ENCODE data around the gene TSR3.
"Not testable (repeated sequence)": the region's sequence is repeated elsewhere in the genome, so short reads cannot be mapped to it uniquely, and the experiment has no call there.

TSR3 gene

DNA sequence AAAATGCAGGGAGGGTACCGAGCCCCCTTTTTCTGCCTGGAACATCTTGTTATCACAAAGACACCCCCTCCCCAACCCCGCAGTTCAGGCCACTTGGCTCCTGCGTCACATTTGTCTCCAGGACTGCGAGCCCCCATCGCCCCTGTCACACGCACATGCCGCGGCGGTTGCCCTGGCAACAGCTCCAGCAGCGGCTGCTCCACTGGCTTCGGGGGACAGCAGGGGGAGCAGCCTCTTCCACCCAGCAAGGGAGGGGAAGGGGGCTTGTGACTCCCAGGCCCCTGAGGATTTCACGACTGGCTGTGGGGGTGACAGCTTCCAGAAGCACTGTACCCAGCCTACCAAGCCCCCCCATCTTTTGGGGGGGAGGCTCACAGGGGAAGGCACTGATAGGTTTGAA lies 15.7 kb downstream of the TSR3 start:
- DNase-seq = no peak

DNA sequence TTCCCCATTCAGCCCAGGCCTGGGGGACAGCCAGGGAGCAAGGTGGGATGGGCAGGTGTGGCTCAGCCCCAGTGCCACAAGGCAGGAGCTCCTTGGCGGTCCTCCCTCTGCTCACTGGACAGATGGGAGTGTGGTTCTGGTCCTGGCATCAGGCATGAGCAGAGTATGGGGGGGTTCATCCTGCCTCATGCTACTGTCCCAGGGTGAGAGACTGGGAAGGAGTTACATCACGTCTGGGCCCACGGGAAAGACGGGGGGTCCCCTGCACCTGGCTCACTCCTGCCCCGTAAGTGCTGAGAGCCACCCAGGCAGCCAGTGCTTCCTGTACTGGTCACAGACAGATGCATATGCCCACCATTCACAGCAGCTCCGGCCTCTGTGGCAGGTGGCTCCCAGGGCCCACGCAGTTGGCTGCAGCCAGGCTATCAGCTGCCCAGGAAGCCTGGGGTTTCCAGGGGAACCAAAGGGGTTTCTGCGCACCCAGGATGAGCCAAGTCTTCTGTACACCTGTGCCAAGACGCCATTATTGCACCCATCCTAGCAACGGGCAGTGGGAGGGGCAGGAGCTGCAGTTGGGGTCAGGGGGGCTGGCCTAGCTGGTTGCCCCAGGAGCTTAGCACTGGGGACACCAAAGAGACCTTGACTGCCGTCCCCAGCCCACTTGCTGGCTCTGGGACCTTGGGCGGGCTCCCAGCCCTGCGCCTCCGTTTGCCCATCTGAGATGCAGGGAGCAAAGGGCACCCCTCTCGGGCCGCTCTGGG lies 16.3 kb downstream of the TSR3 start:
- no peak for DNase-seq

DNA sequence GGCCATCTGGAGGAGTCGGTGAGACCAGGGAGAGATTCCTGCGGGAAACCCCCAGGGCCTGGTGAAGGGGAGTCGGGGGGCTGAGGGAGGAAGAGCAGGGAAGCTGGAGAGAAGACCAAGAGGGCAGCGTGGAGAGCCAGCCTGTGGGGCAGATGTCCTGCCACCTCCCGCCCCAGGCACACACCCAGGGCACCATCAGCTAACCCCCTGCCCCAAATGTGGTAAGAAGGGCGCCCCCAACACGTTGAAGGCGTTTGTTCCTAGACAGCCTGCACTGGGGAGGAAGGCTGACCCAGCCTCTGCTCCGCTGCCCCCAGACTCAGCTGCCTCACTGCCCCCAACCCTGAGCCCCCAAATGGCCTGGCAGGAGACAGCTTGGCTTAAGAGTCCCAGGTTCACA lies 16.9 kb downstream of the TSR3 start:
- DNase-seq = no peak

DNA sequence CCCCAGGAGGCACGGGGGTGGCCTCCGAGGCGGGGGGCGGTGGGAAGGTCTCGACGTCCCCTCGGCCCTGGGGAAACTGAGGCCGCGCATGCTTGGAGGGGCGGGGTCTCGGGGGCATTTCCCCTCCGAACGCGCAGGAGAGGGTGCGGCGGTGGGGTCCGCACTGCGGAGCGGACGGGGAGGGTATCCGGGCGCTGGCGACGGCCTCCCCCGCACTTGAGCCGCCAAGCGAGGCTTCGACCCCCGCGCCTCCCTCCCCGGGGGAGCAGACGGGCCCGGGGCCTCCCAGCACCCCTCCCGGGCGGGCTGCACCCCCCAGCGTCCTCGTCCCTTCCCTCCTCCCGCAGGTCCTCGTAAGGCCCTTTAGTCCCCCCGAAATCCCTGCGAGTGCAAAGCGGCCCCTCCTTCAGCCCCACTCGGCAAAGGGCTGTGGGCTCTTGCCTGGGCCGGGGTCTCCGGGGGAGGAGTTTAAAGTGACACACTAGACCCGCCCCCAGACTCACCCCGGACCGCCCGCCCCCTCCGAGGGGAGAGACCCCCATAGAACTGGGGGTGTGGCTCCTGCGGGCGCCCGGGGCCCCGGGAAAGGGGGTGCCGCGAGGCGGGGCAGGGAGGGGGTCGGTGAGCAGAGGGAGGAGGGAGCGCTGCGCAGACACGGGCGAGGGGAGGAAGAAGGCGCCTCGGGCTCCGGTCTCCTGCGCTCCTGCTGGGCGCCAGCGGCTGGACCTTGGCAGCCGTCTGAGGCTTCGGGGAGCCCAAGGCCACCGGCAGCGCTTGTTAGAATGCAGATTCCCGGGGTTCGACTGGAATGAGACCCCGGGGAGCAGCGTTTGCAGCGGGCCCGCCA lies 17.6 kb downstream of the TSR3 start:
- DNase-seq = no peak

DNA sequence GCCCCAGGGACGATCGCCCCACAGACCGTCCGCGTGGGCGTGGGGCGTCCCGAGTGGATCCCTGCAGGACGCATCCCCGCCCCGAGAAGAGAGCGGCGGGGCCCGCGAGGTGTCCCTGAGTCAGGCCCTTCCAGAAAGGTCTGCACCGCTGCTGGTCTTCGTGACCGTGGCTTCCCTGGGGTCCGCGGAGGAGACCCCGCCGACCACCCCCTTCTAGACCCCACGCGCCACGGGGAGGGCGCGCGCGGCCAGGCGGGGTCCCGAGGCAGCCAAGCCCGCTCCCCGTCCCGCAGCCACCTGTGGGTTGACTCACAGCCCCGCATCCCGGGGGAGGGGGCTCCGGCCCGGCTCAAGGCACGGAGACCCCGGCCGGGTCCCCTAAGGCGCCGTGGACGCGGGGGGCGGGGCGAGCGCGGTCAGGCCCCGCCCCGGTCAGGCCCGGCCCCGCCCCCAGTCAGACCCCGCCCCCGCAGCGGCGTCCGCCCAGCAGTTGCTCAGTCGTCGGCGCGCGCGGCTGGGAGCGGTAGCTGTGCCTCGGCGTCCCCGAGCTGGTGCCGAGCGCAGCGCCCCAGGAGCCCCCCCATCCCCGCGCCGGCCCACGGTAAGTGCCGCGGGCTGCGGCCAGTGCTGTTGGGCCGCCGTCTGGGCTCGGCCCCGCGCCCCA lies 18.4 kb downstream of the TSR3 start, which contains the start of gene BAIAP3:
TSS of gene BAIAP3 (plus strand) at position 497 of the 664 bp plus-strand sequence. CDS start 4,905 bp downstream, outside the sequence.
- DNase-seq = peak; percentile 52

DNA sequence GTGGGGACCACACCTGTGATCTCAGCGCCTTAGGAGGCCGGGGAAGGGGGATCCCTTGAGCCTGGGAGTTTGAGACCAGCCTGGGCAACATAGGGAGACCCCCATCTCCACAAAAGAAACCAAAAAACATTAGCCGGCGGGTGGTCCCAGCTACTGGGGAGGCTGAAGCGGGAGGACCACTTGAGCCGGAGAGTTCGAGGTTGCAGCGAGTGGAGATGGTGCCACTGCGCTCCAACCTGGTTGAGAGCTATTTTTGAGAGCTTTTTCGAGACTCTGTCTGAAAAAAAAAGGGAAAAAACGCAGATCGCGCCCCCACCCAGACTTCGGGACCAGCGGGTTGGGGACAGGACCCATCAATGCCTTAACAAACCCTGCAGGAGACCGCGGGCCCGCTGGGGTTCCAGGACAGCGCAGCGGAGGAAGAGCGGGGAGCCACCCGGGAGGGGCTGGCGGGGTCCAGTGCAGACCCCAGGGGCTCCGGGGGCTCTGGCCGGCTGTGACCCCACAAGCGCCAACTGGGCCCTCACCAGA lies 19.0 kb downstream of the TSR3 start:
- DNase-seq = no peak

DNA sequence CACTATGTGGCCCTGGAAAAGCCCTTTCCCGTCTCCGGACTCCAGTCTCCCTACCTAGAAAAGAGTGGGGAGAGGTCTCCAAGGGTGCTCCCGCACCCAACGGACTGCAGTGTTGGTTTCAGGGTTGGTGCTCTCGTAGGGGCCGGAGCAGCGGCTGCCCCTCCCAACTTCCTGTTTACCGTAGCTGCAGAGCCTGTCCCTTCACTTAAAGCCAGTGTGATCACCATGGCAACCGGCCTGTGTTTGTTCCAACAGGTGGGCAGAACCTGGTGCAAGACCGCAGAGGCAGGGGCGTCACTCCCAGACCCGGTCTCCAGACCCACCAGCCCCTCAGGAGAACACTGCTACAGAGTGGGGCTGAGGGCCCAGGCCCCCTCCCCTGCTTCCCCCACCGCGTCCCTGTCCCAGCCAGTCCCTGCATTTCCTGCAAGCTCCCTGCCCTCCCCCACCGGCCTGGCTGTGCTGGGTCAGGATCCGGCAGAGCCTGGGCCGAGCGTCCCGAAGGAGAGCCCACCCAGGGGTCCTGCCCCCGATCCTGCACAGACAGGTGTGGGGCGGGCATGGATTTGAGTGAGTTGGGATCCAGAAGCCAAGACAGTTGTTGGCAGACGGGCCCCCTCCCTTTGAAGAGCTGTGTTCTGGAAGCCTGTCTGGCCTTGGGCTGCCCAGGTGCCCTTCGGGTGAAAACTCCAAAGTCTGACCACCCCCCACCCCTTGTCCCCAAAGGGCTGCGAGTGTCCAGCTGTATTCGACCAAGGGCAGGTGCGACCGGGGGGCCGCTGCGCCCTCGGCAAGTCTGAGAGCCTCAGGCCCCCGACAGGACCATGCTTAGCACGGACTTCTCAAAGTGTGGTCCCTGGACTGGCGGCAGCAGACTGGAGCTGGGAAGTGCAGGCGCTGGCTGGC lies 19.7 kb downstream of the TSR3 start:
- DNase-seq = no peak

DNA sequence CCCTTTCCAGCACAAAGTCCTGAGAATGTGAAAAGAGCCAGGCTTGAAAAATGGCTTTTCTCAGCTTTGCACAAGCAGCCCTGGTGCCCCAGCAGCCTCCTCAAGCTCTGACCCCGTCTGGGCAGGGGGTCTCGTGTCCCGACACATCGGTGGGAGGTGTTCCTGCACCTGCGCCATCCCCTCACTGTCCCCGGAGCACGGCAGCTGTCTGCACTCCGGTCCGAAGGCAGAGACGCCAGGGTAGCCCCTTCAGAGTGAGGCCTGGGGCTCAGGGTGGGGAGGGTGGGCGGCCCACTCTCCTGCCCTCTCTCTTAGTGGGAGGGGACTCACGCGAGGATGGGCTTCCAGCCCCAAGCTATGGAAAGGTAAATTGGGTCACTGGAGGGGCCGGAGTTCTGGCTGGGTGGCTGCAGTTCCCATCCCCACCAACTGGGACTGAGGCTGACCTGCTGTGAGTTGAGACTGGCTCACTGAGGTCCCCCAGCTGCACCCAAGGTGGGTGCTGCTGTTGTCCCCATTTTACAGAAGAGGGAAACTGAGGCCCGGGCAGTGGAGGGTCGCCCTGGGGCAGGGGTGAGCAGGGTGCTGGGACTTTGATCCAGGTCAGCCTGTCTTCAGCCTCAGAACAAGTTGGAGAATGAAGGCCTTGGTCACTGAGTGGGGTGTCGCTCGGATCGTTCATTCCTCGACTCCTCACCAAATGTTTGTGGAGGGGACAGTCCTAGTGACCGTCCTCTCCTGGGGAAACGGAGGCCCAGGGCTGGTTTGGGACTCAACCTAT lies 20.6 kb downstream of the TSR3 start:
- no peak for DNase-seq

DNA sequence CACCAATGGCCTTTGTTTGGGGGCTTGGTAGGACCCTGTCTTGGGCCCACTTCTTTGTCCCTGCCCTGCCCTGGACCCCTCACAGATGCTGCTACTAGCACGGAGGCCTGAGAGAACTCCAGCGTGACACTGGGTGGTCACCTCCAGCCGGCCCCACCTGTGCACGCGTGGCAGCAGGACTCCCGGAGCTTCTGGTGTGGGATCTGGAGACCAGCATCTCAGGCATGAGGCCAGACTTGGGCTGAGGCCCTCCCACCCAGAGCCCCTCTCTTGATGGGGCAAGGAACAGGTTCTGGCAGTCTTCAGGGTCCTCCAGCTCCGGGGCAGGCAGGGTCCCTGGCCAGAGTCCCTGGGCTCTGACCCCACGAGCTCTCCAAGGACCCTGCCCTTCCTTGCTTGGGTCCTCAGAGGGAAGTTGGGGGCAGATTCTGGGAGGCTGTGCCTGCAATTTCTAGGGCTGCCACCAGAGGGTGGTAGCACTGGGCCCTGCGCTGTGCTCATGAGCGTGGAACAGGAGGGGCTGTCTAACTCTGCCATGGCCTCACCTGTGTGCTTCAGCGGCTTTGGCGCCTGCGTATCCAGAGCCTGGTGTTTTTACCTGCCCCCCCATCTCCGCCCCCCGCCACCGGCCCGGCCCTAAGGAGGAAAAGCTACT lies 21.3 kb downstream of the TSR3 start:
- DNase-seq = no peak

DNA sequence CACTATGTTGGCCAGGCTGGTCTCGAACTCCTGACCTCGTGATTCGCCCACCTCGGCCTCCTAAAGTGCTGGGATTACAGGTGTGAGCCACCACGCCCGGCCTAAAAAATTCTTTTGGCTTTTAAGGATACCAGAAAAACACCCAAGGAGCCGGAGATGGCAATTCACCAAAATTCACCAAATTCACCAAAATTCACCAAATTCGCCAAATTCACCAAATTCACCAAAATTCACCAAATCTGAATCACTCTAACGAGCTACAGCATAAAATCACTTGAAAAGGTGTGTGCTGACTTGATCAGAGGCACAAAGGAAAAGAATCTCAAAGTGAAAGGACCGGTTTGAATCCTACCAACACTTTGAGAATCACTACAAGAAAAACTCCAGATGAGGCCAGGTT lies 22.7 kb downstream of the TSR3 start:
- not testable (repeated sequence) for DNase-seq

DNA sequence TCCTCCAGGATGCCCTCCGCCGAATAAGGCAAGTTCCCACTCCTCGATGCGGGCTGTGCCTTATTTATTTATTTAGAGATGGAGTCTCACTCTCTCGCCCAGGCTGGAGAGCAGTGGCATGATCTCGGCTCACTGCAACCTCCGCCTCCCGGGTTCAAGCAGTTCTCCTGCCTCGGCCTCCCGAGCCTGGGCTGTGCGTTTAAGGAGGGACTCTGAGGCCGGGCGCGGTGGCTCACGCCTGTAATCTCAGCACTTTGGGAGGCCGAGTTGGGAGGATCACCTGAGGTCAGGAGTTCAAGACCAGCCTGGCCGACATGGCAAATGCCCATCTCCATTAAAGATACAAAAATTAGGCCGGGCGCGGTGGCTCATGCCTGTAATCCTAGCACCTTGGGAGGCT lies 23.5 kb downstream of the TSR3 start:
- DNase-seq = not testable (repeated sequence)

DNA sequence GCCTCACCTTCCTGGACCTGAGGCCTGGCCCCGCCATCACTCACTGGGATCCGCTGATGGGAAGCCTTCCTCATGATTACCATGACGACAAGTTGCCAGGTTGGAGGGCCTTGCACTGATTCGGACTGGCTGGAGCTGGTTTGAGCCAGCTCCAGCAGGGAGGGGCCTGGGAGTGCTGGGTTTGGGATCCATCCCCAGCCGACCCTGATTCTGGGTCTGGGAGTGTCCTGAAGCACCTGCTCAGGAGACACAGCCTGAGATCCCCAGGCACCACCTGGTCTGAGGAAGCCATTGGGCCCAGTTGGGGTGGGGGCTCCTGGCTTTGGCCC lies 24.1 kb downstream of the TSR3 start:
- DNase-seq = no peak

DNA sequence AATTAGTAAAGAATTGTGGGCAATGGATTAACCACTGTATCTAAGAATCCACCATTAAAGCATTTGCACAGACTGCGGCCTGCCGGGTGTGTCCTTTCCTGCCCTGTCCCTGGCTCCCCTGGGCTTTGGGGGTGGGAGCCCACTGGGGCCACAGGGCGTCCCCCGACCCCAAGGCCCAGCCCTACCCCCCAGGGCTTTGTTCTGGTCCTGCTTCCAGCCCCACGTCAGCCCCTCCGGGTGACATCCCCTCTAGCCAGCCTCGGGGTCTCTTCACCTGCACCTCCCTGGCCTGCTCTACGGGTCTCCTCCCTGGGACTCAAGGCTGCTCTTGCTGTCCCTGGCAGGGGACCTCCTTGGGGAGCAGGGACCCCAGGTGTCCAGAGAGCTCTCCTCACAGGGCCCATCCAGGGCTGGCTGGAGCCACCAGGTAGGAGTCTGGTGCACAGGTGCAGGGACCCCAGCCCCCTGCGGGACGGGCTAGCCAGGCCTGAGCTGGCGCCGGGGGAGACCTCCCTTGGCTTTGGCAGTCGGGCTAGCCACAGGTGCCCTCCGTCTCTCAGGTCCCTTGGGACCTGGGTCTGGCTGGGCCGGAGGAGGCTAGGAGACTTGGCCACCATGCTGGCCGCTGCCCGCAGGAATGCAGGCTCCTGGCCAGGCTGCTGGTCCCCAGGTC lies 24.6 kb downstream of the TSR3 start:
- no peak for DNase-seq

DNA sequence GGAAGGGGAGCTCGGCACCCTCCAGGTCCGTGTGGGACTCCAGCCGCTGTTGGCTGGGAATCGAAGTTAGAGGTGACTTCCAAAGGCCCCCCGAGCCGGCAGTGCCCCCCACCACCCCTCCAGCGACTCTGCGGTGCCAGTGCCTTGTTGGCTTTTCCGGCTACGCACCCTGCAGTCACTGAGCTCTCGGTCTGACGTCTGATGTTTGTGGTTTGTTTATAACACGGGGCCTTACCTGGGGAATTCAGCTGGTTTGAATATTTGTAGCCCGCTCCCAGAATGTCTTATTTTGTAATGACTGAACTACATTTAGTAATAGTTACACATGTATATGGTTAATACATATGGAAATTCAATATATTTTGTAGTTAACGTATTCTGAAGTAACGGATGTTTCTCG lies 25.3 kb downstream of the TSR3 start:
- no peak for DNase-seq

DNA sequence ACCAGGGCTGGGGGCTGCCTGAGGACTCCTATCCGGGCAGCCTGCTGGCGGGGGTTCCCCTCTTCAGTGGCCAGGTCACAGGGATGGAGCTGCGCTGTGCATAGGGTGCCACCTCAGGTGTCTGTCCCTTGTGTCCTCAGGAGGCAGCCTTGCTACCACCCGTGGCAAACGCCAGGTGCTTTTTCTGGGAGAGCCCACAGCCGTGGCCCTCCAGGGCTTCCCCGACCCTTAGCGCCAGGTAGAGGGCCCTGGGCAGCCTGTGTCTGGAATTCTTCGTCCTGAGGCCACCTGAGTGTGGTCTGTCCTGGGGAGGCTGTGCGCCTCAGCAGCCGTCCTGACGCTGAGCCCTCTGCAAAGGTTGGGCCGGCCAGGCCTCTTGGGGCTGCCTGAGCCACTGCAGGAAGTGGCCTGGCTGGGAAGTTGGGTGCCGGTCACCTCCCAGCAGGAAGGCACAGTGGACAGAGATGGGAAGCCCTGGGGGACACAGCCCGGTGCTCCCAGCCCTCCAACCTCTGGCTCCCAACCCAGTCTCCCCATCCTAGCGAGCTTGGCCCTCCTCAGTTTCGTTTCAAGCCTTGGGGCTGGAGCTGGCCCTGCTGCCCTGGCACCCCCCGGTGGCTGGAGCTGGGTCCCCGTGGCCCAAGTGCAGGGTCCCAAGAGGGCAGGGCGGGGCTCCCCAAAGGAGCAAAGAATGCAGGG lies 25.9 kb downstream of the TSR3 start:
- DNase-seq = no peak

DNA sequence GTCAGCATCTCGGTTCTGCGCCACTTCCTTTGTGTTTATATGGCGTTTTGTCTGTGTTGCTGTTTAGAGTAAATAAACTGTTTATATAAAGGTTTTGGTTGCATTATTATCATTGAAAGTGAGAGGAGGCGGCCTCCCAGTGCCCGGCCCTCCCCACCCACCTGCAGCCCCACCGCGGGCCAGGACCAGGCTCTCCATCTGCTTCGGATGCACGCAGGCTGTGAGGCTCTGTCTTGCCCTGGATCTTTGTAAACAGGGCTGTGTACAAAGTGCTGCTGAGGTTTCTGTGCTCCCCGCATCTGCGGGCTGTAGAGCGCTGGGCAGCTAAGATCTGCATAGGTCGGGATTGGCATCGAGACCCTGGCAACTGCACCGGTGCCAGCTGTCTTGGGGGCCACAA lies 26.4 kb downstream of the TSR3 start:
- no peak for DNase-seq

DNA sequence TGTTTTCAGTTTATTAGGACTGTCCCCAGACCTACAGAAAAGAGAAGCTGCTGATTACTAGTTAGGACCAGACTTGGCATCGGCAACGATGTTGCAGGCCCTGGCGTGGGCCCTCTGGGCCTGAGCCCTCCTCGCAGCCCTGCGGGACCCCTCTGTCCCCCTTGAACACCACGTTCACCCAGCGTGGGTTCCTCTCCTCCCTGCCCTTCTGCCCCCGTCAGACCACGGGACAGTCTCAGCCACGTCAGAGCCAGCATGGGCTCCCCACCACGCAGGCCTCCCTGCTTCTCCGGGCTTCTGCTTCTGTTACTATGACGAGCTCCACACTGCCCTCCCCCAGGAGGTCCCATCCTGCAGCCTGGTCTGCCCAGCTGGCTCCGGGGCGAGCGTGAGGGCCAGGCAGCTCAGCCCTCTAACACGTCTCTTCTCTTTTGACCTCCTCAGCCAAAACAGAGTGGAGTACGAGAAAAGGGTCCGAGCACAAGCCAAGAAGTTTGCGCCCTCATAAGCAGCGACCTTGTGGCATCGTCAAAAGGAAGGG lies 27.3 kb downstream of the TSR3 start:
- no peak for DNase-seq

DNA sequence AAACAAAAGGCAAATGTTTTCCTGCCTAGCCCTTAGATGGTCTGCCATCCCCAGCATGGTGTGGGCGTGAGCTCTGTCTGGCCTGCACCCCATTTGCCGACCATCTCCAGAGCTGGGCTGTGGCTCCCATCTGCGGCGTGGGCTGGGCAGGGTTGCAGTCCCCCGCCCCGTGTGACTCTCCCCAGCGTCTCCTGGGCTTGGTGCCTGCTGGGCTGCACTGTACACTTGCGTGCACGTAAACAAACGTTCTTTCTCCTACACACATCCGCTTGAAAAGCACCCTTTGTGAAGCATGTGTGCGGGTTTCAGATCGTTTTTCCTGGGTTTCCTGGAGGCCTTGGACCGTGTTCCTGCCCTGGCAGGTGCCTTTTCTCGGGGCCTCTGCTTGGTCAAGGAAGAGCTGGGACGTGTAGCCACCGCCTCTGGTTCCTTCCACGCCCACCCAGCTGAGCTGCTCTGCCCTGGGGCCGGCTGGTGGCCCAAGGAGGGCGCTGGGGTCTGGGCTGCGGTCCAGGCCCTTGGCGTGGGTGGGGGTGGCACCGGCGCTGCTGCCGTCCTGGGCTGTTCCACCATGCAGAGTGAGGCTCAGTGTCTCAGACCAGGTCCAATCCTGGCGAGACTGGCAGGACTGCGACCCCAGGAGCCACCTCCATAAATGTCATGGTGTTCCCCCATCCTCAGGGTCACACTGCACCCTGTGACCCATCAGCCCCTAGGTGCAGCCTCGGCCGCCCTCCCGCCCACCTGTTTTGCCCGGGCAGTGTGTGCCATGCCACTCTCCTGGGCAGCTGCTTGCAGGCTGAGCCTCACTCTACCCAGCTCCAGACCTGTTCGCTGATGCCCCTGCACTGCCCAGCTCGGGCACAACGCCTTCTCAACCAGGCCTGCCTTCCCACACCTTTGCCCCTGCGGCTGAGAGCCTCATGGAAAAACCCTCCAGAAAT lies 28.1 kb downstream of the TSR3 start:
- no peak for DNase-seq
